ENCODE data around the gene DPP7.
"Not testable (repeated sequence)": the region's sequence is repeated elsewhere in the genome, so short reads cannot be mapped to it uniquely, and the experiment has no call there.

DPP7 gene

GRCh38 chr9:137140151-137141012, 25.8 kb upstream of the DPP7 start:
- DNase-seq = no peak
- Mint-ChIP-seq H3K4me1 (ENCODE audit: low read depth) (peaks cover 1% of the 10 kb centered on the region), H3K27me3 (peaks cover 74% of the 10 kb centered on the region), H3K9me3 (no peaks in the 10 kb centered on the region), H3K27ac (no peak overlapping the region), H3K36me3 (ENCODE audit: low read depth) (no peaks in the 10 kb centered on the region), H3K4me3 (no peak overlapping the region)

GRCh38 chr9:137139468-137140150, 25.1 kb upstream of the DPP7 start:
- H3K27me3 Mint-ChIP-seq = peaks cover 79% of the 10 kb centered on the region
- peaks cover 1% of the 10 kb centered on the region for H3K4me1 Mint-ChIP-seq (ENCODE audit: low read depth)
- DNase-seq = no peak
- no peak overlapping the region for H3K27ac Mint-ChIP-seq
- no peaks in the 10 kb centered on the region for H3K36me3 Mint-ChIP-seq (ENCODE audit: low read depth)
- H3K4me3 Mint-ChIP-seq = no peak overlapping the region
- no peaks in the 10 kb centered on the region for H3K9me3 Mint-ChIP-seq

- DNase-seq = peak; percentile 55
- Mint-ChIP-seq H3K4me3 (no peak within 1 kb of the TSS), H3K27me3 (peaks cover 82% of the 10 kb centered on the region), H3K27ac (no peak within 1 kb of the TSS), H3K4me1 (ENCODE audit: low read depth) (peaks cover 1% of the 10 kb centered on the region), H3K36me3 (ENCODE audit: low read depth) (no peaks in the 10 kb centered on the region), H3K9me3 (no peaks in the 10 kb centered on the region)
Measured at GRCh38 chr9:137138722-137139467, 24.4 kb upstream of the DPP7 start, which contains the start of gene GRIN1. Gene GRIN1, plus strand, starts transcription at chr9:137139154. Its CDS starts 333 bp downstream, at chr9:137139487.

GRCh38 chr9:137138058-137138721, 23.7 kb upstream of the DPP7 start:
- H3K27ac Mint-ChIP-seq = no peak overlapping the region
- H3K9me3 Mint-ChIP-seq = no peaks in the 10 kb centered on the region
- H3K4me3 Mint-ChIP-seq = no peak overlapping the region
- DNase-seq = no peak
- H3K27me3 Mint-ChIP-seq = peaks cover 78% of the 10 kb centered on the region
- no peaks in the 10 kb centered on the region for H3K36me3 Mint-ChIP-seq (ENCODE audit: low read depth)
- peaks cover 1% of the 10 kb centered on the region for H3K4me1 Mint-ChIP-seq (ENCODE audit: low read depth)

- no peak for DNase-seq
- H3K27me3 Mint-ChIP-seq = peaks cover 76% of the 10 kb centered on the region
- H3K36me3 Mint-ChIP-seq (ENCODE audit: low read depth) = no peaks in the 10 kb centered on the region
- no peak overlapping the region for H3K27ac Mint-ChIP-seq
- no peaks in the 10 kb centered on the region for H3K9me3 Mint-ChIP-seq
- peaks cover 1% of the 10 kb centered on the region for H3K4me1 Mint-ChIP-seq (ENCODE audit: low read depth)
- no peak overlapping the region for H3K4me3 Mint-ChIP-seq
Measured at GRCh38 chr9:137136881-137137607, 22.5 kb upstream of the DPP7 start.

- Mint-ChIP-seq H3K27me3 (peaks cover 69% of the 10 kb centered on the region), H3K36me3 (ENCODE audit: low read depth) (no peaks in the 10 kb centered on the region), H3K4me3 (no peak overlapping the region), H3K9me3 (no peaks in the 10 kb centered on the region), H3K4me1 (ENCODE audit: low read depth) (peaks cover 1% of the 10 kb centered on the region), H3K27ac (no peak overlapping the region)
- no peak for DNase-seq
Measured at GRCh38 chr9:137136261-137136880, 21.8 kb upstream of the DPP7 start.

- not testable (repeated sequence) for H3K4me1 Mint-ChIP-seq (ENCODE audit: low read depth); H3K27ac Mint-ChIP-seq; DNase-seq; H3K4me3 Mint-ChIP-seq; H3K36me3 Mint-ChIP-seq (ENCODE audit: low read depth); H3K9me3 Mint-ChIP-seq
- H3K27me3 Mint-ChIP-seq = peaks cover 57% of the 10 kb centered on the region
Measured at GRCh38 chr9:137135154-137135553, 20.6 kb upstream of the DPP7 start.

GRCh38 chr9:137134191-137134590, 19.7 kb upstream of the DPP7 start:
- Mint-ChIP-seq H3K4me3 (no peak overlapping the region), H3K27me3 (peaks cover 48% of the 10 kb centered on the region), H3K27ac (no peak overlapping the region), H3K4me1 (ENCODE audit: low read depth) (peaks cover 4% of the 10 kb centered on the region), H3K9me3 (no peaks in the 10 kb centered on the region), H3K36me3 (ENCODE audit: low read depth) (no peaks in the 10 kb centered on the region)
- DNase-seq = no peak

GRCh38 chr9:137130176-137130755, 15.7 kb upstream of the DPP7 start:
- H3K9me3 Mint-ChIP-seq = no peaks in the 10 kb centered on the region
- H3K36me3 Mint-ChIP-seq (ENCODE audit: low read depth) = peaks cover 20% of the 10 kb centered on the region
- peaks cover 28% of the 10 kb centered on the region for H3K4me1 Mint-ChIP-seq (ENCODE audit: low read depth)
- no peak for DNase-seq
- H3K4me3 Mint-ChIP-seq = peak overlapping the region; percentile 79
- H3K27me3 Mint-ChIP-seq = peaks cover 15% of the 10 kb centered on the region
- H3K27ac Mint-ChIP-seq = peak overlapping the region; percentile 69

- no peaks in the 10 kb centered on the region for H3K9me3 Mint-ChIP-seq
- peaks cover 28% of the 10 kb centered on the region for H3K4me1 Mint-ChIP-seq (ENCODE audit: low read depth)
- H3K27ac Mint-ChIP-seq = peak overlapping the region; percentile 80
- peaks cover 11% of the 10 kb centered on the region for H3K27me3 Mint-ChIP-seq
- peaks cover 20% of the 10 kb centered on the region for H3K36me3 Mint-ChIP-seq (ENCODE audit: low read depth)
- H3K4me3 Mint-ChIP-seq = peak overlapping the region; percentile 87
- peak; percentile 94 for DNase-seq
Measured at GRCh38 chr9:137129456-137130175, 15.1 kb upstream of the DPP7 start.

GRCh38 chr9:137128862-137129455, 14.4 kb upstream of the DPP7 start:
- H3K4me1 Mint-ChIP-seq (ENCODE audit: low read depth) = peaks cover 28% of the 10 kb centered on the region

GRCh38 chr9:137128158-137128861, 13.8 kb upstream of the DPP7 start:
- peak overlapping the region; percentile 91 for H3K27ac Mint-ChIP-seq
- peaks cover 3% of the 10 kb centered on the region for H3K27me3 Mint-ChIP-seq
- peaks cover 20% of the 10 kb centered on the region for H3K36me3 Mint-ChIP-seq (ENCODE audit: low read depth)
- DNase-seq = no peak
- H3K9me3 Mint-ChIP-seq = no peaks in the 10 kb centered on the region
- peaks cover 30% of the 10 kb centered on the region for H3K4me1 Mint-ChIP-seq (ENCODE audit: low read depth)
- H3K4me3 Mint-ChIP-seq = peak overlapping the region; percentile 87

More at GRCh38 chr9:137128862-137129455, 14.4 kb upstream of the DPP7 start:
- Mint-ChIP-seq H3K4me3 (peak overlapping the region; percentile 87), H3K27me3 (peaks cover 4% of the 10 kb centered on the region), H3K36me3 (ENCODE audit: low read depth) (peaks cover 20% of the 10 kb centered on the region), H3K27ac (peak overlapping the region; percentile 91), H3K9me3 (no peaks in the 10 kb centered on the region)
- no peak for DNase-seq
